Astrocyte of the cerebellum (primary cell): ENCODE measurements around the gene NUBPL.
"Not testable (repeated sequence)": the region's sequence is repeated elsewhere in the genome, so short reads cannot be mapped to it uniquely, and the experiment has no call there.

Source experiments
- DNase-seq: peaks from one replicate; pipeline ENCODE4 v3.0.0-alpha.2; 2011; ENCODE audit warnings: low read depth
- H3K4me3 ChIP-seq: 2 replicates; pipeline ENCODE4 v1.5.1; 2011; ENCODE audit warnings: mild to moderate bottlenecking, low read depth, low read length, moderate library complexity
- in situ Hi-C: cut with HindIII; loops from 2 replicates; pipeline ENCODE4 v1.10.0; 2017; ENCODE audit warnings: low sequenced_read_pairs
- TF ChIP-seq, protein P1 (sequence below): IDR thresholded peaks from 2 replicates; pipeline ENCODE4 v1.5.1; 2012; ENCODE audit warnings: low read length, low read depth, moderate library complexity, mild to moderate bottlenecking; ENCODE audit errors: missing control alignments

Gene NUBPL

DNA sequence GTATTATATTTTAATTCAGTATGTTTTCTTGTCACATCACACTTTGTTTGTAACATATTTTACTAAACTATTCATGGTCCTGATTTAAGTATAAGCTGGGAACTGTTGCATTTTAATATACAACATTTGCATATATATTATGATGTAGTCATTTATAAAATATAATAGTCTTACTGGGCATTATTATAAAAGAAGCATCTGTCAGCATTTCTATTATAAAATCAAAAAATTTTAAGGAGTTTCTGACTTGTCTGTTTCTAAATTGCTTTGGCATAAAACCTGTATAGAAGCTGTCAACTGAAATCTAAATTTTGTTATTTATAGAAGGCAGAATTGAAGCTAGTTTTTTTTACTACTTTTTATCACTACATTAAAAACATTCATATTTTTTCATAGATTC is 166.6 kb downstream of the NUBPL start:
- H3K4me3 ChIP-seq: no peak overlapping the region
- TF ChIP-seq, protein P1, sequence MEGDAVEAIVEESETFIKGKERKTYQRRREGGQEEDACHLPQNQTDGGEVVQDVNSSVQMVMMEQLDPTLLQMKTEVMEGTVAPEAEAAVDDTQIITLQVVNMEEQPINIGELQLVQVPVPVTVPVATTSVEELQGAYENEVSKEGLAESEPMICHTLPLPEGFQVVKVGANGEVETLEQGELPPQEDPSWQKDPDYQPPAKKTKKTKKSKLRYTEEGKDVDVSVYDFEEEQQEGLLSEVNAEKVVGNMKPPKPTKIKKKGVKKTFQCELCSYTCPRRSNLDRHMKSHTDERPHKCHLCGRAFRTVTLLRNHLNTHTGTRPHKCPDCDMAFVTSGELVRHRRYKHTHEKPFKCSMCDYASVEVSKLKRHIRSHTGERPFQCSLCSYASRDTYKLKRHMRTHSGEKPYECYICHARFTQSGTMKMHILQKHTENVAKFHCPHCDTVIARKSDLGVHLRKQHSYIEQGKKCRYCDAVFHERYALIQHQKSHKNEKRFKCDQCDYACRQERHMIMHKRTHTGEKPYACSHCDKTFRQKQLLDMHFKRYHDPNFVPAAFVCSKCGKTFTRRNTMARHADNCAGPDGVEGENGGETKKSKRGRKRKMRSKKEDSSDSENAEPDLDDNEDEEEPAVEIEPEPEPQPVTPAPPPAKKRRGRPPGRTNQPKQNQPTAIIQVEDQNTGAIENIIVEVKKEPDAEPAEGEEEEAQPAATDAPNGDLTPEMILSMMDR: no peak
- no peak for DNase-seq
- in situ Hi-C loops: no loop called here

DNA sequence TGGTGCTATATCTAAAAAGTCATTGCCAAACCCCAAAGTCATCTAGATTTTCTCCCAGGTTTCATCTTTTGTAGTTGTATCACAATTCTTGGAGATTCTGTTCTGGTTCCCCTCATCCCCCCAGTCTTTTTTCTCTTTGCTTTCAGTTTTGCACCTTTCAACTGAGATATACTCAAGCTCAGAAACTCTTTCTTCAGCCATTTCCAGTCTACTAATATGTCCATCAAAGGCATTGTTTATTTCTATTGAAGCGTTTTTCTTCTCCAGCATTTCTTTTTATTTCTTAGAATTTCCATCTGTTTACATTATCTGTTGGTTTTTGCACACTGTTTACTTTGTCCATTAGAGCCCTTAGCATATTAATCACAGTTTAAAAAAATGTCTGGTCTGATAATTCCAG is 179.5 kb downstream of the NUBPL start:
- no peak overlapping the region for H3K4me3 ChIP-seq
- TF ChIP-seq, protein P1: no peak
- no peak for DNase-seq
- in situ Hi-C loops: no loop called here

GRCh38 chr14:31745741-31746140 is 184.5 kb downstream of the NUBPL start:
- in situ Hi-C loops: no loop called here
- TF ChIP-seq, protein P1: no peak
- no peak overlapping the region for H3K4me3 ChIP-seq
- no peak for DNase-seq

GRCh38 chr14:31746326-31746725 is 185.1 kb downstream of the NUBPL start:
- DNase-seq: no peak
- in situ Hi-C loops: no loop called here
- TF ChIP-seq, protein P1: no peak
- H3K4me3 ChIP-seq: no peak overlapping the region

GRCh38 chr14:31749275-31749674 is 188.1 kb downstream of the NUBPL start:
- TF ChIP-seq, protein P1: no peak
- no peak for DNase-seq
- in situ Hi-C loops: no loop called here
- no peak overlapping the region for H3K4me3 ChIP-seq

- in situ Hi-C loops, DNase-seq, H3K4me3 ChIP-seq: not testable (repeated sequence)
Observed at GRCh38 chr14:31751047-31751446, 189.8 kb downstream of the NUBPL start.

- no peak for DNase-seq
- in situ Hi-C loops: no loop called here
- TF ChIP-seq, protein P1: no peak
- H3K4me3 ChIP-seq: no peak overlapping the region
Observed at GRCh38 chr14:31752867-31753661, 191.9 kb downstream of the NUBPL start.
